ENCODE measurements around the gene CHMP2A. TPM values are rescaled to one million over a fixed set of nuclear protein-coding genes. Genes with fewer than 3 reads are reported as not detected.

Gene CHMP2A
- total and polyA plus RNA-seq, 2 donors (not counting 3 experiments of a cell fraction or from before 2014, with no cell fraction given), result 105 to 150 TPM

- CTCF ChIA-PET, result interaction anchor here (1.5 to 2.2 kb wide), 2 partner anchors 41 to 47 kb away, joined by 7 to 13 read pairs; partner anchors contain the start of gene ZBTB45
- Histone ChIP-seq H3K27me3 (ENCODE audit: control insufficient read depth in 2 of 2, insufficient read depth in 2 of 2, low read length in 2 of 2) (peaks cover 11 to 22% of the 10 kb centered on the region in 2 experiments), H4K20me1 (replicated peaks; ENCODE audit: control insufficient read depth, extremely low read depth, insufficient read depth, low read length) (no peaks in the 10 kb centered on the region), H3K9ac (replicated peaks; ENCODE audit: extremely low read depth, insufficient read depth, low read length) (no peak overlapping the region), H3K9me1 (replicated peaks; ENCODE audit: control insufficient read depth, extremely low read depth, insufficient read depth, low read length) (no peaks in the 10 kb centered on the region), H3K36me3 (ENCODE audit: control insufficient read depth in 2 of 2, extremely low read depth in 1 of 2, insufficient read depth in 2 of 2, low read length in 2 of 2) (peaks cover 5 to 10% of the 10 kb centered on the region in 2 experiments), H3K4me2 (ENCODE audit: insufficient read depth, low read length) (no peak overlapping the region), H3K4me1 (ENCODE audit: control insufficient read depth, extremely low read depth, insufficient read depth, low read length) (peaks cover 34% of the 10 kb centered on the region), H2AFZ (ENCODE audit: low read depth, low read length) (no peak overlapping the region), H3K27ac (ENCODE audit: insufficient read depth, low read depth, low read length) (no peak overlapping the region), H3K9me3 (replicated peaks; ENCODE audit: control insufficient read depth, insufficient read depth, low read length) (no peaks in the 10 kb centered on the region), H3K79me2 (ENCODE audit: control insufficient read depth, insufficient read depth, low read length) (peaks cover 22% of the 10 kb centered on the region), H3K4me3 (replicated peaks in 1 of 3; ENCODE audit: insufficient read depth in 1 of 3, low read depth in 1 of 3, low read length in 3 of 3) (no peak overlapping the region)
- BruUV-seq (replicated peaks), result no TSS peak
- POLR2A ChIA-PET, result interaction anchor here (1.1 kb wide), 1 partner anchor 17 kb away, joined by 3 read pairs; the partner anchor contains the start of gene TRIM28
- intact Hi-C loops (cut with micrococcal nuclease), result no loop called here
- DNase-seq (ENCODE audit: low read depth, low spot score) (no peak), FAIRE-seq (no peak)
- TF ChIP-seq, protein P1, sequence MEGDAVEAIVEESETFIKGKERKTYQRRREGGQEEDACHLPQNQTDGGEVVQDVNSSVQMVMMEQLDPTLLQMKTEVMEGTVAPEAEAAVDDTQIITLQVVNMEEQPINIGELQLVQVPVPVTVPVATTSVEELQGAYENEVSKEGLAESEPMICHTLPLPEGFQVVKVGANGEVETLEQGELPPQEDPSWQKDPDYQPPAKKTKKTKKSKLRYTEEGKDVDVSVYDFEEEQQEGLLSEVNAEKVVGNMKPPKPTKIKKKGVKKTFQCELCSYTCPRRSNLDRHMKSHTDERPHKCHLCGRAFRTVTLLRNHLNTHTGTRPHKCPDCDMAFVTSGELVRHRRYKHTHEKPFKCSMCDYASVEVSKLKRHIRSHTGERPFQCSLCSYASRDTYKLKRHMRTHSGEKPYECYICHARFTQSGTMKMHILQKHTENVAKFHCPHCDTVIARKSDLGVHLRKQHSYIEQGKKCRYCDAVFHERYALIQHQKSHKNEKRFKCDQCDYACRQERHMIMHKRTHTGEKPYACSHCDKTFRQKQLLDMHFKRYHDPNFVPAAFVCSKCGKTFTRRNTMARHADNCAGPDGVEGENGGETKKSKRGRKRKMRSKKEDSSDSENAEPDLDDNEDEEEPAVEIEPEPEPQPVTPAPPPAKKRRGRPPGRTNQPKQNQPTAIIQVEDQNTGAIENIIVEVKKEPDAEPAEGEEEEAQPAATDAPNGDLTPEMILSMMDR (IDR thresholded peaks at IDR 0.05; ENCODE audit: extremely low read depth in 1 of 2, insufficient read depth in 1 of 2, low read depth in 1 of 2, low read length in 2 of 2), result no peak
- TF ChIP-seq MAX (IDR thresholded peaks at IDR 0.05; ENCODE audit: insufficient read depth, insufficient read length) (no peak), EZH2 (IDR thresholded peaks at IDR 0.05; ENCODE audit: borderline replicate concordance, low read depth, low read length, severe bottlenecking) (no peak), POLR2AphosphoS5 (IDR thresholded peaks at IDR 0.05; ENCODE audit: insufficient read depth, low read depth, low read length) (no peak), POLR2A (IDR thresholded peaks at IDR 0.05; ENCODE audit: low read depth, low read length) (no peak), FOS (IDR thresholded peaks at IDR 0.05; ENCODE audit: borderline replicate concordance, insufficient read depth, low read length) (no peak), JUN (IDR thresholded peaks at IDR 0.05; ENCODE audit: borderline replicate concordance, insufficient read depth, insufficient read length, low read depth) (no peak), GATA2 (IDR thresholded peaks at IDR 0.05; ENCODE audit: insufficient read depth, insufficient read length, low read depth, low read length) (no peak), MYC (IDR thresholded peaks at IDR 0.05; ENCODE audit: low read depth, low read length) (no peak)
- dilution Hi-C loops (cut with MboI; ENCODE audit: extremely low pct_ligation_motif_present, low sequenced_read_pairs), result no loop called here
Measured at GRCh38 chr19:58560921-58561320, 6.0 kb upstream of the CHMP2A start.
